Brain microvascular endothelial cell (primary cell): ENCODE results near the gene ENHO.
"Not testable (repeated sequence)": the region's sequence is repeated elsewhere in the genome, so short reads cannot be mapped to it uniquely, and the experiment has no call there.

ENCODE experiments used
- DNase-seq: peaks from one replicate; pipeline ENCODE4 v3.0.0-alpha.2; 2020
- H3K27ac ChIP-seq: fragments of 250-450 bp; sonication (Bioruptor Pico); 2 replicates; pipeline ENCODE4 v1.5.1; 2020; ENCODE audit warnings: mild to moderate bottlenecking, moderate library complexity
- H3K27me3 ChIP-seq: fragments of 250-450 bp; sonication (Bioruptor Pico); replicated peaks from 2 replicates; pipeline ENCODE4 v1.5.1; 2020; ENCODE audit warnings: mild to moderate bottlenecking
- H3K36me3 ChIP-seq: fragments of 250-450 bp; sonication (Bioruptor Pico); replicated peaks from 2 replicates; pipeline ENCODE4 v1.5.1; 2020; ENCODE audit warnings: mild to moderate bottlenecking
- H3K4me3 ChIP-seq: 2 replicates; pipeline ENCODE4 v1.5.1; 2011; ENCODE audit warnings: low read depth, mild to moderate bottlenecking, control low read depth, low read length, moderate library complexity
- in situ Hi-C: cut with HindIII; loops from 2 replicates; pipeline ENCODE4 v1.10.0; 2017; ENCODE audit warnings: low sequenced_read_pairs, low pct_ligation_motif_present
- TF ChIP-seq, protein P1 (sequence below): IDR thresholded peaks from 2 replicates; pipeline ENCODE4 v1.5.1; 2011; ENCODE audit warnings: low read depth, mild to moderate bottlenecking, moderate library complexity, low read length, control low read depth, inconsistent platforms; ENCODE audit errors: missing control alignments

The ENHO gene

DNA sequence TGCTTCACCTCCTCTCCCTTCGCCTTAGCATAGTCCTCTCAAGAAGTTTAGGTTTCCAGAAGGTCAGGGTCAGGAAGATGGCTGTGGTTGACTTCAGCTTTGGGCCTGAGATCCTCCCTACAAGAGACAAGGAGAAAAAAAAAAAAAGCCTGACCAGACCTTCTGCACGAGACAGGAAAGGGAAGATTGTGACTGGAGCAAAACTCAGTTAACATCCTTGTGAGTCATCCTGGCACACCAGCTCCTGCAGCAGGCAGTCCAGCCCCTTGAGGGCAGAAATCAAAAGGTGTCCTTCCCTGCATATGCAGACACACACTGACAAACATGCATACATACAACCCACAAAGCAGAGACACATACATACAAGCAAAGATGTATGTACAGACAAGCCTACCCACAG, 18.0 kb upstream of the ENHO start:
- no peaks in the 10 kb centered on the region for H3K36me3 ChIP-seq
- peak; percentile 31 for DNase-seq
- TF ChIP-seq, protein P1, sequence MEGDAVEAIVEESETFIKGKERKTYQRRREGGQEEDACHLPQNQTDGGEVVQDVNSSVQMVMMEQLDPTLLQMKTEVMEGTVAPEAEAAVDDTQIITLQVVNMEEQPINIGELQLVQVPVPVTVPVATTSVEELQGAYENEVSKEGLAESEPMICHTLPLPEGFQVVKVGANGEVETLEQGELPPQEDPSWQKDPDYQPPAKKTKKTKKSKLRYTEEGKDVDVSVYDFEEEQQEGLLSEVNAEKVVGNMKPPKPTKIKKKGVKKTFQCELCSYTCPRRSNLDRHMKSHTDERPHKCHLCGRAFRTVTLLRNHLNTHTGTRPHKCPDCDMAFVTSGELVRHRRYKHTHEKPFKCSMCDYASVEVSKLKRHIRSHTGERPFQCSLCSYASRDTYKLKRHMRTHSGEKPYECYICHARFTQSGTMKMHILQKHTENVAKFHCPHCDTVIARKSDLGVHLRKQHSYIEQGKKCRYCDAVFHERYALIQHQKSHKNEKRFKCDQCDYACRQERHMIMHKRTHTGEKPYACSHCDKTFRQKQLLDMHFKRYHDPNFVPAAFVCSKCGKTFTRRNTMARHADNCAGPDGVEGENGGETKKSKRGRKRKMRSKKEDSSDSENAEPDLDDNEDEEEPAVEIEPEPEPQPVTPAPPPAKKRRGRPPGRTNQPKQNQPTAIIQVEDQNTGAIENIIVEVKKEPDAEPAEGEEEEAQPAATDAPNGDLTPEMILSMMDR = peak; percentile 10
- peaks cover 7% of the 10 kb centered on the region for H3K27me3 ChIP-seq
- no peak overlapping the region for H3K27ac ChIP-seq
- no peak overlapping the region for H3K4me3 ChIP-seq
- in situ Hi-C loops = no loop called here

DNA sequence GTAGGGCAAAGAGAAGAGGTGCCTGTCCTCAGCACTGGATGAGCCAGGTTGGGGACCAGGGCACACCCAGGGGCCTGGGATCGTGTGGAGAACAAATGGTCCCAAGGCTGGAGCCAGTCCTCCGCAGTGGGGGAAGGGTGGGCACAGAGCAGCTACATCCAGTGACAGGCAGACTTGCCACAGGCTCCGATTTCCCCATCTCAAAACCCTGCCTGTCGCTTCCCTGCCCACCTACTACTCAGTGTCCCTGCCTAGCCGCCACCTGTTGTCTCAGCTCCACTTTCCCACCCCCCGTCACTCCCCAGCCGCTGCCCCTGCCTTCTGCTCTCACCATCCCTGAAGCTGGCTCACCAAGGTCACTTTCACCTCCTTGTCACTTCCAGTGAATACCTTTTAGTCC, 13.9 kb upstream of the ENHO start:
- in situ Hi-C loops = no loop called here
- Histone ChIP-seq H3K27me3 (peaks cover 3% of the 10 kb centered on the region), H3K36me3 (no peaks in the 10 kb centered on the region), H3K4me3 (no peak overlapping the region), H3K27ac (no peak overlapping the region)
- no peak for DNase-seq
- TF ChIP-seq, protein P1 = no peak

DNA sequence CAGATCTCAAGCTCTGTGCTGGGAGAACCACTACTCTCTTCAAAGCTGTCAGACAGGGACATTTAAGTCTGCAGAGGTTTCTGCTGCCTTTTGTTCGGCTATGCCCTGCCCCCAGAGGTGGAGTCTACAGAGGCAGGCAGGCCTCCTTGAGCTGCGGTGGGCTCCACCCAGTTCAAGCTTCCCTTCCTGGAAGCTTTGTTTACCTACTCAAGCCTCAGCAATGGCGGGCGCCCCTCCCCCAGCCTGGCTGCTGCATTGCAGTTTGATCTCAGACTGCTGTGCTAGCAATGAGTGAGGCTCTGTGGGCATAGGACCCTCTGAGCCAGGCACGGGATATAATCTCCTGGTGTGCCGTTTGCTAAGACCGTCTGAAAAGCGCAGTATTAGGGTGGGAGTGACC, 9.3 kb upstream of the ENHO start:
- H3K4me3 ChIP-seq, H3K36me3 ChIP-seq, in situ Hi-C loops, H3K27ac ChIP-seq, DNase-seq, H3K27me3 ChIP-seq: not testable (repeated sequence)

DNA sequence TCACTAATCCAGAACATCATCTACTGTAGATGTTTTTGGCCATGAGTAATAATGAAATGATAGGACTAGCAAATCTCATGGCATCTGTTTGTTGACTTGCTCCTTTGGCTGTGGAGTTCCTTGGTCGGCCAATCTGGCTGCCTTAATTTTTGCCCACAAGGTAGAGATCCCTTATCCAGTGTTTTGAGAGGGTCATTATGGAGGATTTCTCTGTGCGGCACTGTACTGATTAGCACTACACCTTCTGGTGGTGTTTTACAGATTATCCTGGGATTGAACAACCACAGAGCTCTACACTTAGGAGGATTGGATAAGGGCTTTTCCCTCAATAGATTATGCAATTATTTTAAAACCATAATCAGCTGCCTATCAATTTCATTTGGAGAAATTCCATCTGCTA, 3.2 kb upstream of the ENHO start:
- no peak for DNase-seq
- H3K4me3 ChIP-seq = no peak overlapping the region
- H3K27ac ChIP-seq = no peak overlapping the region
- TF ChIP-seq, protein P1 = no peak
- in situ Hi-C loops = no loop called here
- H3K36me3 ChIP-seq = no peaks in the 10 kb centered on the region
- H3K27me3 ChIP-seq = peaks cover 2% of the 10 kb centered on the region

DNA sequence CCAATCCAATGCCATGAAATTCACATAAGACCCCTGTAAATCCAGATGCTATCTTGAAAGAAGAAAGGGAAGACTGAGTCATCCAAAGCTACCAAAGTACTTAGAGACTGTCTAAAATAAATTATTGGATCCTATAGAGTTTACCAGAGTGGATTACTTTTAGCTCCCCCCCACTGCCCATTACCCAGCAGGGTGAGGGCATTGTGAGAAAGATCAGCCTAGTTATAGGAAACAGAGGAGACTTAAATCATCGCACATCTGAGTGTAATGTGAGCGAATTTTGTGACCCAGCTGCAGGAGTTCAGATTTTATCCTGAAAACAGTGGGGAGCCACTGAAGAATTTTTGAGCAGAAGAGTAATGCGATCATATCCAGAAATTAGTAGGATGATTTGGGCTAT, 1.6 kb upstream of the ENHO start:
- H3K27ac ChIP-seq = no peak overlapping the region
- in situ Hi-C loops = no loop called here
- peaks cover 8% of the 10 kb centered on the region for H3K27me3 ChIP-seq
- TF ChIP-seq, protein P1 = no peak
- no peaks in the 10 kb centered on the region for H3K36me3 ChIP-seq
- H3K4me3 ChIP-seq = no peak overlapping the region
- no peak for DNase-seq

DNA sequence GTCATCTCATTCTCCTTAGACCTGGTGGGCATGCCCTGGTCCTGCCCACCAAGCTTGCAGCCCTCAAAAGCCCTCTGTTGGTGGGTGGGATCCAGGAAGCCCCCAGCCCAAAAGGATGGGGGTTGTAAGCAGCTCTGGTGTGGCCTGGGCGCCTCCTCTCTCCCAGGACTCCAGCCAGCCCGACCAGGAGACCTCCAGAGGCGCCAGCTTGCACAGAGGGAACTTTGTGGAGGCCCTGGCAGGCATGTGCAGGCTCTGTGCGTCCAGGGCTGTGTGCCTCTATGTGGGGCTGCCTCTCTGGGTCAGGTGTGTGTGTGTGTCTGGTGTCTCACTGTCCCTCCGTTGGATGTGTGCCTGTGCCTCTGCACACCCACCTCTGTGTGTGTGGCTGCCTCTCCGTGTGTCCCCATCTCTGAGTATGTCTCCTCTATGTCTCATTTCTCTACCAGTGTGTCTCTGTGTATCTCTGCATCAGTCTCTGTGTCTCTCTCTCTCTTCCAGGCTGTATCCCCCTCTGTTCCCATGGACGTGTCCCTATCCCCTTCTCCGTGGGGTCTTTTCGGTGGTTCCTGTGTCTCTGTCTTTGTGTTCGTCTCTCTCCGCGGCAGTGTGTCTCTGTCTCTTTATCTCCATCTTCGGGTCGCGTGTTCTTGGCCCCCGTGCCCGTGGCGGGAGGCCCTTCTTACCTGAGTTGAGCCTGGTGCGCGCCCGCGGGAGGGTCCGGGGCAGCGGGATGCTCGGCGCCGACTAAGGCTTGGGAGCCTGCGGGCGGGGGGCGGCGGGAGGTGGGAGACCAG, 501 bp downstream of the ENHO start:
- no peak for DNase-seq
- Histone ChIP-seq H3K4me3 (peak overlapping the region; percentile 40), H3K27me3 (peaks cover 8% of the 10 kb centered on the region), H3K36me3 (no peaks in the 10 kb centered on the region), H3K27ac (no peak overlapping the region)
- in situ Hi-C loops = no loop called here
- TF ChIP-seq, protein P1 = no peak
